HepG2 (cell line): ENCODE results near the gene SNRNP27. TPM values are rescaled to one million over a fixed set of nuclear protein-coding genes. Genes with fewer than 3 reads are reported as not detected.

Source experiments
- ATAC-seq: fragments of 200-7000 bp; cut with Tn5 transposase; 3 replicates; pipeline ENCODE4 v1.9.1; 2020; ENCODE audit warnings: mild to moderate bottlenecking, moderate library complexity
- BruUV-seq: library from RNA; stranded (reverse); fragments of 400-500 nt; replicated peaks from 2 replicates; lab custom pipeline; 2021; lab: Mats Ljungman, UMichigan
- CTCF ChIA-PET: fragments of 300-600 bp; formaldehyde crosslinking; extraction: SDS; loops from one replicate; lab custom pipeline; 2021; ENCODE audit warnings: low total read pairs, inconsistent platforms, low intra/inter-chr PET ratio; lab: Yijun Ruan, JAX
- POLR2A ChIA-PET: fragments of 350-600 bp; sonication (Branson Sonifier 250); formaldehyde crosslinking; loops from one replicate; lab custom pipeline; 2020; ENCODE audit warnings: antibody characterized with exemption, inconsistent platforms; lab: Yijun Ruan, JAX
- DNase-seq: peaks from one replicate; pipeline ENCODE4 v3.0.0-alpha.2; 2015; ENCODE audit warnings: low spot score
- FAIRE-seq: peaks from 3 replicates; lab custom pipeline; 2011; peaks lifted over from hg19 to GRCh38; lab: Jason Lieb, UNC
- H2AFZ ChIP-seq: one replicate; pipeline ENCODE4 v1.6.1; 2011; ENCODE audit warnings: low read length, inconsistent platforms
- H3K27ac ChIP-seq: fragments of 300-600 bp; 3 replicates; pipeline ENCODE4 v1.8.0; 2011; ENCODE audit warnings: mixed run types, mild to moderate bottlenecking, mixed read lengths, low read length, inconsistent platforms; ENCODE audit not compliant: insufficient read depth; ENCODE audit errors: extremely low read length
- H3K27me3 ChIP-seq, 2 experiments: fragments of 200-600 bp in 1 of 2; 2 replicates in 1 of 2; 3 replicates in 1 of 2; pipeline versions ENCODE4 v1.6.0 to v1.8.0; 2011; ENCODE audit warnings: low read length in 2 of 2, mild to moderate bottlenecking in 2 of 2, moderate library complexity in 2 of 2, inconsistent platforms in 1 of 2; ENCODE audit not compliant: insufficient read depth in 2 of 2, control insufficient read depth in 1 of 2
- H3K36me3 ChIP-seq, 2 experiments: fragments of 200-600 bp in 1 of 2; replicated peaks in 1 of 2; 2 replicates in 1 of 2; 3 replicates in 1 of 2; pipeline versions ENCODE4 v1.5.1 to v1.8.0; 2011; ENCODE audit warnings: low read length in 2 of 2, inconsistent platforms in 1 of 2; ENCODE audit not compliant: insufficient read depth in 2 of 2, control insufficient read depth in 1 of 2
- H3K4me1 ChIP-seq: 2 replicates; pipeline ENCODE4 v1.5.1; 2012; ENCODE audit warnings: low read length, inconsistent platforms; ENCODE audit not compliant: insufficient read depth
- H3K4me2 ChIP-seq: 2 replicates; pipeline ENCODE4 v1.6.0; 2011; ENCODE audit warnings: low read depth, low read length, inconsistent platforms
- H3K4me3 ChIP-seq, 3 experiments: fragments of 200-600 bp in 1 of 3; sonication (generic), shearing (Covaris generic) in 1 of 3; replicated peaks in 1 of 3; 2 replicates each; pipeline ENCODE4 v1.5.1; 2011 to 2016; ENCODE audit warnings: low read length in 3 of 3, inconsistent platforms in 2 of 3, low read depth in 2 of 3, mild to moderate bottlenecking in 2 of 3, control low read depth in 1 of 3, mixed read lengths in 1 of 3; ENCODE audit not compliant: insufficient read depth in 1 of 3
- H3K79me2 ChIP-seq: one replicate; pipeline ENCODE4 v1.6.1; 2011; ENCODE audit warnings: low read length, inconsistent platforms; ENCODE audit not compliant: insufficient read depth
- H3K9ac ChIP-seq: 2 replicates; pipeline ENCODE4 v1.6.0; 2011; ENCODE audit warnings: mild to moderate bottlenecking, low read depth, low read length, inconsistent platforms; ENCODE audit not compliant: insufficient read depth
- H3K9me3 ChIP-seq: 2 replicates; pipeline ENCODE4 v1.5.1; 2012; ENCODE audit warnings: mild to moderate bottlenecking, low read length
- H4K20me1 ChIP-seq: 2 replicates; pipeline ENCODE4 v1.6.0; 2011; ENCODE audit warnings: inconsistent platforms, mild to moderate bottlenecking, low read length, moderate library complexity; ENCODE audit not compliant: insufficient read depth
- CENPT ChIP-seq: sonication (generic); formaldehyde crosslinking; IDR thresholded peaks from 2 replicates; pipeline ENCODE4 v1.8.0; 2022; ENCODE audit warnings: low read depth, mild to moderate bottlenecking, moderate library complexity, missing genetic modification reagents
- TOE1 ChIP-seq: sonication (generic); formaldehyde crosslinking; IDR thresholded peaks from 2 replicates; pipeline ENCODE4 v1.4.0; 2020; ENCODE audit warnings: mild to moderate bottlenecking, missing genetic modification reagents
- ZMYM3 ChIP-seq: sonication (generic); formaldehyde crosslinking; IDR thresholded peaks from 2 replicates; pipeline ENCODE4 v1.5.1; 2020; ENCODE audit warnings: mild to moderate bottlenecking, missing genetic modification reagents
- ZNF280D ChIP-seq: sonication (generic); formaldehyde crosslinking; IDR thresholded peaks from 2 replicates; pipeline ENCODE4 v1.5.1; 2020; ENCODE audit warnings: mild to moderate bottlenecking, missing genetic modification reagents
- ZNF782 ChIP-seq: sonication (generic); formaldehyde crosslinking; IDR thresholded peaks from 2 replicates; pipeline ENCODE4 v1.4.0; 2020; ENCODE audit warnings: missing genetic modification reagents, mild to moderate bottlenecking, borderline replicate concordance
- WGBS: methylation state at CpG from one replicate; pipeline ENCODE4 v1.1.6; 2017; ENCODE audit warnings: low lambda C conversion rate; 5-methylcytosine and 5-hydroxymethylcytosine counted together
- in situ Hi-C: cut with HindIII; loops from 2 replicates; pipeline ENCODE4 v1.10.0; 2017; ENCODE audit warnings: low pct_unique_long_range_greater_than_20kb; ENCODE audit not compliant: extremely low pct_ligation_motif_present
- intact Hi-C: fragments of 100-400 bp; cut with micrococcal nuclease; formaldehyde crosslinking; loops from one replicate; pipeline ENCODE4 v1.10.0; 2022; ENCODE audit not compliant: unreplicated experiment
- polyA plus RNA-seq, 8 experiments: library from polyadenylated mRNA; depleted of rRNA in 3 of 8; stranded (reverse) in 7 of 8; unstranded in 1 of 8; fragments of >200 nt; fragmentation: Illumina TruSeq in 4 of 8; extraction: Trizol in 4 of 8; gene quantifications; 2 replicates each; pipeline versions ENCODE4 v1.2.1 to v1.2.3, GENCODE V29; 2011 to 2016; ENCODE audit warnings: low read depth in 4 of 8, missing spikeins in 1 of 8, mixed read lengths in 1 of 8; ENCODE audit not compliant: insufficient read depth in 1 of 8
- total RNA-seq, 5 experiments: library from RNA; depleted of rRNA; stranded (reverse); fragments of >200 nt; fragmentation: Illumina TruSeq; extraction: Trizol; gene quantifications; 2 replicates each; pipeline ENCODE4 v1.2.3, GENCODE V29; 2016; ENCODE audit warnings: low read depth in 1 of 5

Gene SNRNP27
- total and polyA plus RNA-seq, 2 of the 13 experiments (the other 11 are each of a cell fraction or from before 2014, with no cell fraction given) = 49.8 to 54.6 TPM

- DNase-seq (no peak), FAIRE-seq (no peak)
- intact Hi-C loops (no loop called here), in situ Hi-C loops (no loop called here)
- Histone ChIP-seq H3K36me3 (no peaks in the 10 kb centered on the region), H3K27ac (no peak overlapping the region), H3K4me3 (no peak overlapping the region), H3K9me3 (peaks cover 5% of the 10 kb centered on the region; the same call in 1 of the 2 replicates), H3K4me2 (no peak overlapping the region)
- POLR2A ChIA-PET = no interaction called here
- TF ChIP-seq CENPT (CRISPR knock-in tag) (no peak), ZNF782 (CRISPR knock-in tag) (0 out of 2 replicates have a peak, but pooled peaks have one; percentile 29)
- TF ChIP-seq, all 625 proteins: peak for 1
- Histone ChIP-seq H3K27me3 (no peaks in the 10 kb centered on the region; a peak in 1 of 5 replicates), H2AFZ (no peak overlapping the region), H3K9ac (no peak overlapping the region), H3K79me2 (no peaks in the 10 kb centered on the region), H3K4me1 (peaks cover 11% of the 10 kb centered on the region; the same call in 1 of the 2 replicates), H4K20me1 (no peaks in the 10 kb centered on the region)
- no TSS peak for BruUV-seq
- ATAC-seq = no peak
- WGBS = 73% methylated on average over 4 of the region's 4 CpGs
- CTCF ChIA-PET = no interaction called here
Measured at GRCh38 chr2:69888451-69888850, 5.3 kb upstream of the SNRNP27 start.

- BruUV-seq = no TSS peak
Measured at GRCh38 chr2:69889302-69889701, 4.5 kb upstream of the SNRNP27 start.

More at GRCh38 chr2:69889302-69889701, 4.5 kb upstream of the SNRNP27 start:
- Histone ChIP-seq H3K27ac (no peak overlapping the region), H3K27me3 (no peaks in the 10 kb centered on the region; a peak in 2 of 5 replicates), H3K9me3 (peaks cover 5% of the 10 kb centered on the region; the same call in 1 of the 2 replicates), H3K79me2 (peaks cover 6% of the 10 kb centered on the region), H3K36me3 (no peaks in the 10 kb centered on the region), H4K20me1 (no peaks in the 10 kb centered on the region), H2AFZ (no peak overlapping the region), H3K4me1 (peaks cover 13% of the 10 kb centered on the region; the same call in 1 of the 2 replicates), H3K4me2 (no peak overlapping the region), H3K4me3 (no peak overlapping the region), H3K9ac (no peak overlapping the region)
- ATAC-seq = no peak
- TF ChIP-seq ZMYM3 (CRISPR knock-in tag) (peak; percentile 53), ZNF280D (CRISPR knock-in tag) (0 out of 2 replicates have a peak, but pooled peaks have one; percentile 55), TOE1 (no peak)
- intact Hi-C loops (no loop called here), in situ Hi-C loops (no loop called here)
- ChIA-PET CTCF (no interaction called here), POLR2A (no interaction called here)
- no peak for DNase-seq
- no peak for FAIRE-seq
